GM18511 (cell line): ENCODE data around the gene LGALS7.

Experiments
- ATAC-seq: cut with Tn5 transposase; IDR thresholded peaks from one replicate; pipeline ENCODE4 v1.9.1; 2021; ENCODE audit warnings: mild to moderate bottlenecking, moderate library complexity; ENCODE audit not compliant: unreplicated experiment

Gene LGALS7

DNA sequence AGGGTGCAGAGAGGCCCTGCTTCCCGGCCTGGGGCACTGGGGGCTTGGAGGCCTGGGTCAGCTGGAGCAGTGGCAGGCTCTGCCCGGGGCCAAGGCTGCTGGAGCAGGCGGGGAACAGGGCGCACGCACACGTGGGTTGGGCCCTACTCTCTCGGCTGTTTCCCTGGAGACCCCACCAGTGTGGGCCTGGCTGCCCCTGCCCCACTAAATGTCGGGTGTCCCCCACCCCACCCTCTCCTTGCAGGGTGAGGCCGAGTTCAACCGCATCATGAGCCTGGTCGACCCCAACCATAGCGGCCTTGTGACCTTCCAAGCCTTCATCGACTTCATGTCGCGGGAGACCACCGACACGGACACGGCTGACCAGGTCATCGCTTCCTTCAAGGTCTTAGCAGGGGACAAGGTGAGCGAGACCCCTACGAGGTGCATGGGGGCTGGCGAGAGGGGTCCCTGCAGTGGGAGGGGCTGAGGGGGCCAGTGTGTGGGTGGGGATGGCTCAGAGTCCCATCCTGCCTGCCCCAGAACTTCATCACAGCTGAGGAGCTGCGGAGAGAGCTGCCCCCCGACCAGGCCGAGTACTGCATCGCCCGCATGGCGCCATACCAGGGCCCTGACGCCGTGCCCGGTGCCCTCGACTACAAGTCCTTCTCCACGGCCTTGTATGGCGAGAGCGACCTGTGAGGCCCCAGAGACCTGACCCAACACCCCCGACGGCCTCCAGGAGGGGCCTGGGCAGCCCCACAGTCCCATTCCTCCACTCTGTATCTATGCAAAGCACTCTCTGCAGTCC lies 44.4 kb downstream of the LGALS7 start:
- no peak for ATAC-seq

GRCh38 chr19:38727868-38728660 lies 45.3 kb downstream of the LGALS7 start:
- ATAC-seq, result no peak

GRCh38 chr19:38727306-38727867 lies 45.9 kb downstream of the LGALS7 start:
- ATAC-seq, result no peak

DNA sequence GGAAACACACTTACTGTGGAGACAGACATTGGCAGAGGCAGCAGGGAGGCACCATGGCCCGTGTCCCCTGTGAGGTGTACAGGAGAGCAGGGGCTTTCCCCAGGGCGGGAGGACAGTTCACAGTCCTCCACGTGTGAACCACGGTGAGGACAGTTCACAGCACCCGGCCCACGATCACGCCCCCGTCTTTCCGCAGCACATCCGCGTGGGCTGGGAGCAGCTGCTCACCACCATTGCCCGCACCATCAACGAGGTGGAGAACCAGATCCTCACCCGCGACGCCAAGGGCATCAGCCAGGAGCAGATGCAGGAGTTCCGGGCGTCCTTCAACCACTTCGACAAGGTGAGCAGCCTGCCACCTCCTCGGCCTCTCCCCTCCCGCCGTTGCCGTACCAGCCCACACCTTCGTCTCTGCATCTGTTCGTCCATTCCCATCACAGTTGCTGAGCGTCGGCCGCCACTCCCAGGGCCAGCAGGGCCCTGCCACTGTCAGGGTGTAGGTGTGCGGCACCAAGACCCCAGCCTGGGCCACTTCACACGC lies 46.5 kb downstream of the LGALS7 start:
- no peak for ATAC-seq

DNA sequence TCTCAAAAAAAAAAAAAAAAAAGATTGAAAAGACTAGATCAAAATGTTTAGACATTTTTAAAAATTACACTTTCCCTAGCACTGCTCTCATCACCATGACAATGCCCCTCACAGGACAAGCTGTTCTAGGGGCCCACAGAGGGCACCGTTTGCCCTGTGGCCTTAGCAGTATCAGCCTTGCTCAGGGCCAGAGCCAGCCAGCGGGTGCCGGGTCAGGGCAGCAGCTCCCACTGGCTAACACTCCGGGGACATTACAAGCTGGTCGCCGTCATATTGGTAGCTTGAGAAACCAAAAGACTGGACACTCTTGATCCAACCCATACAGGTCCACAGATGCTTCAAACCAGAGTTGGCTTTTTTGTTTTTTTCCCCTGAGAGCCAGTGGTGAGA lies 47.0 kb downstream of the LGALS7 start:
- no peak for ATAC-seq

- ATAC-seq, result no peak
Observed at GRCh38 chr19:38725469-38726283, 47.6 kb downstream of the LGALS7 start.

GRCh38 chr19:38723990-38724854 lies 49.1 kb downstream of the LGALS7 start:
- no peak for ATAC-seq

DNA sequence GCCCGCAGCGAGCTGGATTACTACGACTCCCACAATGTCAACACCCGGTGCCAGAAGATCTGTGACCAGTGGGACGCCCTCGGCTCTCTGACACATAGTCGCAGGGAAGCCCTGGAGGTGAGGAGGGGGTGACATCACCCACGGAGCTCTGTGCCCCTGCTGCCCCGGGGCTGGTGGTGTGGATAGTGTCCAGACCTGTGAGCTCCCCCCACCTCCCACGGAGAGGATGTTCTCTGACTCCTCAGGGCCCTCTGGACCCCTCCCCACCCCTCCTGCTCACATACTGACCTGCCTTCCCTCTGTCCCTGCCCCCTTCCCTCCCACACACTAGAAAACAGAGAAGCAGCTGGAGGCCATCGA lies 49.7 kb downstream of the LGALS7 start:
- ATAC-seq, result no peak

DNA sequence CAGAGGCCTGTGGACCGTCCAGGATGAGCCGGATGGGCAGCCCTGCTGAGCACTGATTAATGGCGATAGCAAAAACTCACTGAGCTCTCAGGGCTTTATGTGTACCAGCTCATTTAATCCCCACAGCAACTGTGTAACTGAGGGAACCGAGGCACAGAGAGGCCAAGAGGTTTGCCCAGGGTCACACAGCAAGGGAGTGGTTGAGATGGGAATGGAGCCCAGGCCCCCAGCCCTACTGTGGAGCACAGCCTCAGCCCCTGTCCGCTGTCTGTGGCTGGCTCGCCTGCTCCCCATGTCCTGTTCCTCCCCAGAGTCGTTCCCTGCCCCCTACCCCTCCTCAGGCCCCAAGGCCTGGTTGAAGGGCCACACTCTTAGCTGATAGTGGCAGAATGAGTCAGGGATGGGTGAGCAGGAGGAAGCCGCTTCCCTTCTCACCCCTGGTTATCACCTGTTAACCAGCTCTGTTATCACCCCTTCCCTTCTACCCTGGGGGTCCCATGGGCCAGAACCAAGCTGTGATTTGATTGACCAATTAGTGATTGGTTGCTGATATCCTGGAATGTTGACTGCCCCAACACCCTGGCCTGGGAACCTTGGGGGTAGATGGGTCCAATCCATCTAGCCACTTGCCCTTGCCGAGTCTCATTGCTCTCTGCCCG lies 50.2 kb downstream of the LGALS7 start:
- no peak for ATAC-seq

- ATAC-seq, result no peak
Observed at GRCh38 chr19:38721979-38722773, 51.1 kb downstream of the LGALS7 start.

DNA sequence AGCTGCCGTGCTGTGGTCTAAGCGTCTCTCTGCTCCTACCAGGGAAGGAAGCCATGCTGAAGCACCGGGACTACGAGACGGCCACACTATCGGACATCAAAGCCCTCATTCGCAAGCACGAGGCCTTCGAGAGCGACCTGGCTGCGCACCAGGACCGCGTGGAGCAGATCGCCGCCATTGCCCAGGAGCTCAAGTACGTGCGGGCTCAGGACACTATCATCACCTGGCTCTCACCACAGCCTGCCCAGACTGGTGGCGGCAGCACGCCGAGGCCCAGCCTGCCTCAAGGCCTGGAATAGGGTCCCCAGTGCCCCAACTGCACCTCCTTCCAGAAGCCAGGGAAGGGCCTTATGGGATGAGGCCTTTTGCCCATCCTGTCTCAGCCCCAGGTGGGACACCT lies 51.8 kb downstream of the LGALS7 start:
- ATAC-seq, result no peak
